NOMO-1 (cell line): ENCODE results near the gene OXT.

Source experiments
- DNase-seq, 2 experiments: peaks; one replicate each; lab custom pipeline; 2025; ENCODE audit not compliant: unreplicated experiment in 2 of 2; lab: John Stamatoyannopoulos, UW

Gene OXT

GRCh38 chr20:3082955-3083952 lies 11.8 kb downstream of the OXT start:
- DNase-seq: no peak

DNA sequence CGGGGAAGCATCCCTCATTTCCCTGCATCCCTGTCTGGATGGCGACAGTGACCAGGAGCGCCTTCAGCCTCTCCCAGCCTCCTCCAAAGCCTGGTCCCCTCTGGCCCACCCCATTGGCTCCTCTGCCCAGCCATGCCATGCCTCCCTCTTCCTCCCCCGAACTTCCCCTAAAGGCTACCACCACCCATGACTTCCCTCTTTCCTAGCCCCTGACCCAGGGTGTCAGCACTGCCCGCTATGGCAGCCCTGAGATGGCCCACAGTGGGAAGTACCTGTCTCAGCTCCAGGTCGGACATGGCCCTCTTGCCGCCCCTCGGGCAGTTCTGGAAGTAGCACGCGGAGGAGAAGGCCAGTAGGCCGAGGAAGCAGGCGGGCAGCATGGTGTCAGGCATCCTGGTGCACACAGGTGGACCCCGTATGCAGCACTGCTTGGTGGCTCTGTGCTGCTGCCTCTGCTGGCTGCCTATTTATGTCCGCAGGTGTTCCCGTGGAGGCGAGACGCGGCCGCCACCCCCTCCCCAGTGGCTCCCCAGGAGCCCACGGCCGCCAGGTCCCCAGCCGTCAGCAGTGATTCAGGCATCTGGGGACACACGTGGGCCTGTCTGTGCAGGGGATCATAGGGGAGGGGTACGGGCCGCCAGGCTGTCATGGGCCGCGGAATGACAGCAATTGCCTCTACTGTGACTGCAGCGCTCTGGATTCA lies 13.0 kb downstream of the OXT start, which contains the start of gene AVP:
TSS of gene AVP (minus strand) at position 442 of the 703 bp plus-strand sequence. CDS start at position 392, 50 bp downstream.
- no peak for DNase-seq

DNA sequence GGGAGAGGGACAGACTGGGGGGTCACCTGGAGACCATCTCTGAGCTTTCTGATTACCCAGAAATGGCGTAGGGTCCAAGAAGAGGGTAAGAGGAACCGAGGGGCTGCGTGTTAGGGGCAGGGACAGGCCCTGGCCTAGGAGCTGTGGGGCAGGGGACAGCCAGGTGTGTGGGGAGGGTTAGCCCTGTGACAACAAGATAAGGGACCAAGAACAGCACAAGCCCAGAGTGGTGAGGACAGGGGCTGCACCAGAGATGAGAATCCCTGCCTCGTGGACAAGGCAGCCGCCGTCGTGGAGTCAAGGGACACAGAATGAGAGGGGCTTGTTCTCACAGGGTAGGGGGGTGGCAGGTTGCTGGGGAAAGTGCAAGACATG lies 13.6 kb downstream of the OXT start:
- no peak for DNase-seq

GRCh38 chr20:3085571-3086072 lies 14.2 kb downstream of the OXT start:
- DNase-seq: no peak

DNA sequence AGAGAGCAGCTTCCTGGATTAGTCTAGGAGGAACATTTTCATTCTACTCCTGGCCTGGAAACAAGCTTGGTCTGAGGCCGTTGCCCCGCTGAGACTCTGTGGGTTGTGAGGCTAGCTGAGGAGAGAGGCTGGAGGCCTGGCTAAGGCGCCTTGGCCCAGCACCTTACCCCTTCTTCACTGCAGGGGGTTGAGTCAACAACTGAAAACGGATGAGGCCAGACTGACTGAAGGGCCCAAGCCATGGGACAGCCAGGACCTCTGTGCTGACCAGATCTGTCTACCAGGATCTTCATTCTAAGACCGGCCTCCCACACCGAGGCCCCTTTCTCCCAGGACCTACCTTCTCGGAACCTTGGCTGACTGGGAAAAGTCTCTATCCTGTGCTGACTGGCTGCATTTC lies 16.6 kb downstream of the OXT start:
- DNase-seq: no peak

DNA sequence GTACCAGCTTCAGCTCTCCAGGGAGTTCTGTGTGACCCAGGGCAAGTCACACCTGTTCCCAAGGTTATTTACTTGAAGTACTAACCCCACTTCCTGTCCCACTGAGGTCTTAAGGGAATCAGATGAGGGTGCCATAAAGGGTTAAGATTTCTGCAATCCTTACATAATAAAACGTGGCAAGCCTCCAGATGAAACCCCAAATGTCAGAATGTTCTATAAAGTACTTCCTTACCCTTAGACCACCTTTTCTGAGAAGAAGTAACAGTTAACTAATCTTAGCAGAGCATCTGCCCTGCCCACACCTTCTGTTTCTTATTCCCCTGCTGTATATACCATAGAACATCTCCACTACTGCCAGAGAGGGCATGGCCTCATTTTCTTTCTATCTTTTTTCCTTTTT lies 19.1 kb downstream of the OXT start:
- DNase-seq: no peak

DNA sequence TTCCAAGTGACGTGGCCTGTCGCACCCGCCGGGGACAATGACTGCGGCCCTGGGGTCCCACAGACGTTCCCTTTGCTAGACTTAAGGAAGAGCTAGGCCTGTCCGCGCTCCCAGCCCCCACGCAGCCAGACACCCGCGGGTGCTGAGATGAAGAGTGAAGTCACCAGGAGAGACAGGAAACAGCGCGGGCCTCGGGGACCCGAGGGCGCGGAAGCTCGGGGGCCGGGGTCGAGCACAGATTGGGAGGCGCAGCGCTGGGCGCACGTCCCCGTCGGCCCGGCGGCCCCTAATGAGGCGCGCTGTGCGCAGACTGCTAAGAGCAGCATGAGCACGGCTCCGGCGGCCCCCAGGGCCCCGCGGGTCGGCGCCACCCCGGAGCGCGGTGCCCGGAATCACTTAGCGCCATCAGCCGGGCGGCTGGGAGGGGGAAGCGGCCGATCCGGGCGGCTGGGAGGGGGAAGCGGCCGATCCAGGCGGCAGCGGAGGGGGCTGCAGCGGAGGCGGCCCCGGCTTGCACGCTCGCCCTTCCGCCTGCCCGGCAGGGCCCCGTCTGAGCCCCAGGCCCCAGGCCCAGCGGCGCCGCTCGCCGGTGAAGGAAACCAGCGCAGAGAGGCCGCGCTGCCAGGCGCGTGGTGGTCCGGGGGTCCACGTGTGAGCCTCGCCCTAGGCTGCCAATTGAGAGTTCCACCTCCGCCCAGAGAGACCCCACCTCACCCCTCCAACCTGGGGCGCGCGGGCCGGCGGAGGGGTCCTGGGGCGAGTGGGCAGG lies 21.4 kb downstream of the OXT start:
- DNase-seq: peak in 1 of 2 experiments; percentile 11

DNA sequence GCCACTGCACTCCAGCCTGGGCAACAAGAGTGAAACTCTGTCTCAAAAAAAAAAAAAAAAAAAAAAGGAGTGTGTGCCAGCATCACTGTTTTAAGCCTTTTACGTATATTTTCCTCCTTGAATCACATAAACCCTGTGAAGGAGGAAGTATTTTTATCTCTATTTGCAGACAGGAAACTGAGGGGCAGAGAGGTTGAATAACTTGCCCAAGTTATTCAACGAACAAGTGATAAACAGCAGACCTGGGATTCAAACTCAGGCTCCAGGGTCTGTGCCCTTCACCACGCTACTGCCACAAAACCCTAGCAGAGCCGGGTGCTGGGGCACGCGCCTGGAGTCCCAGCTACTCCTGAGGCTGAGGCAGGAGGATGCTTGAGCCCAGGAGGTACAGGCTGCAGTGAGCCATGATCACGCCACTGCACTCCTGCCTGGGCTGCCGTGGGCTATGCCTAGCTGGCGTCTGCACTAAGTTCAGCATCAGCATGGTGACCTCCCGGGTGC lies 22.5 kb downstream of the OXT start:
- DNase-seq: peak; percentile 32 to 69

DNA sequence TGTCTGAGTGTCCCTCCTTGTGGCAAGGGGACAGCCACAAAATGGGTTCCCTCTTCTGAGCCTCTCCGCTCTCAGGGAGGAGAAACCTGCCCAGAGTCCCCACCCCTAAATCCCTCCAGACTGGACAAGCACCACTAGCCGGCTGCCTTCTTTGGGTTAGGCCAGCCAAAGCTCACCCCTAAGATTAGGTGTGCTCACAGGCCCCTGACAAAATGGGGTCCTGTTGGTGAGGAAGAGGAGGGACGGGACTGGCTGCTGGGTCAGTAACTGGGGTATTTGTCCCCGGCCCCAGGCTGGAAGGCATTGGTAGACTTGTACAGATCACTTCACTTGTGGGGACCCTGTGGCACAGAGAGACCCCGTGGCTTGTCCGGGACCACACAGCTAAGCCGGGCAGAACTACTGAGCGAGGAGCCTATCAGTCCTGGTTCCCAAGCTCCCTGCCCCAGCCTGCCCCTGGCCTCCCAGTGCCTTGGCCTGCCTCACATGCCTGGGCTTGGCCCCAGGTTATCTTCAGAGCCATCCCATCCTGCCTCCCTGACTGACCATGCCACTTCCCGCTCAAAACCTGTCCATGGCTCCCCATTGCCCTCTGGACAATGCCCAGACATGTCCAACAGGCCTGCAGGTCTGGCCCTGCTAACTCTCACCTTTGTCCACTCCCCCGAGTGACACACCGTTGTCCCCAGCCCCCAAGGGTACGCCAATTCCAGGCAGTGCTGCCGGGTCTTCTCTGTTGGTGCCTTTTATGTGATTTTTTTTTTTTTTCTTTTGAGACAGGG lies 23.6 kb downstream of the OXT start:
- DNase-seq: no peak

DNA sequence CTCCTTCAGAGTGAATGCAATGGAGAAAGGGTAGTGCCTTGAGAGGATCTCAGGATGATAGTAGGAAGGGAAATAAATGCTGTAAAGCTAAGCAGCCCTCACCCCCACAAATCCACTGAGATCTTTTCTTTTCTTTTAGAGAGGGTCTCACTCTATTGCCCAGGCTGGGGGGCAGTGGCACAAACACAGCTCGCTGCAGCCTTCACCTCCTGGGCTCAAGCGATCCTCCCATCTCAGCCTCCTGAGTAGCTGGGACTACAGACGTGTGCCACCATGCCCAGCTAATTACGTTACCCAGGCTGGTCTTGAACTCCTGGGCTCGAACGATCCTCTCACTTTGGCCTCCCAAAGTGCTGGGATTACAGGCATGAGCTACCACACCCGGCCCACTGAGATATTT lies 29.1 kb downstream of the OXT start:
- no peak for DNase-seq

DNA sequence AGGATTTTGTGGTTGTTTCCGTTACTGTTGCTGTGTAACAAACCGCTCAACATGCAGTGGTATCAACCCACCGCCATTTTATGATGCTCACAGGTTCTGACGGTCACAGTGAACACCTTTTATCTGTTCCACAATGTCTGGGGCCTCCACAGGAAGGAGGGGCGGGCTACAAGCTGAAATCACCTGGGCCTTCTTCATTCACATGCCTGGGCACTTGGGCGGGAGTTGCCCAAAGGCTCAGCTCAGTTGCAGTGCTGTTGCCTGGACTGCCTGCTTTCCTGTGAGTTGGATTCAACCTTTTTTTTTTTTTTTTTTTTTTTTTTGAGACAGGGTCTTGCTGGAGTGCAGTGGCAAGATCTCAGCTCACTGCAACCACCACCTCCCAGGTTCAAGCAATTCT lies 29.8 kb downstream of the OXT start:
- DNase-seq: no peak

GRCh38 chr20:3101737-3102574 lies 30.5 kb downstream of the OXT start:
- no peak for DNase-seq

GRCh38 chr20:3102575-3103368 lies 31.4 kb downstream of the OXT start:
- no peak for DNase-seq

DNA sequence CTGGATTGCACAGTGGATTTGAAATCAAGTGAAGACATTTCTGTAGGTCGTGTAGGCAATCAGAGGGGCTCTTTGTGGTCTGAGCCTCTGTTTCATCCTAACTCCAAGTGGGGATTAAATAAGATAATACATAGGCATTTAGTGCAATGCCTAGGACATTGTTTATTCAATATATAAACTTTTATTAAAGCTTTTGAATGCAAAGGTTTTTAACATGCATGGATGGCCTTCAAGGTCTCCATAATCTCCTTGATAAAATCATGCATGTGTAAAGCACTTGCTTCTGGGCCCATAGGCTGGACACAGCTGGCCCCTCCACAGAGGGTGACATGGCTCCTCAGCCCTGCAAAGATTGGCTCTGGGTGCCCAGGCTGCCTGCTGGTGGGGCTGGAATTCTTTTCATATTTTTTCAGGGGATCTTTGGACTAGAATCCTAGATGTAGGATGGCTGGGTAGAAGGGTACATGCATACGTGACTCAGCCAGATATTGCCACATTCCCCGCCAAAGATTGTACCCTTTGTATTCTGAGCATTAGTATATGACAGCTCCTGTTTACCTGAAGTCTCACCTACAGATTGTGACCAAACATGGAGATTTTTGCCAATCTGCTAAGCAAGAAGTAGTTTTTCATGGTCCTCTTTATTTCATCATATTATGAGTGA lies 32.1 kb downstream of the OXT start:
- DNase-seq: no peak

DNA sequence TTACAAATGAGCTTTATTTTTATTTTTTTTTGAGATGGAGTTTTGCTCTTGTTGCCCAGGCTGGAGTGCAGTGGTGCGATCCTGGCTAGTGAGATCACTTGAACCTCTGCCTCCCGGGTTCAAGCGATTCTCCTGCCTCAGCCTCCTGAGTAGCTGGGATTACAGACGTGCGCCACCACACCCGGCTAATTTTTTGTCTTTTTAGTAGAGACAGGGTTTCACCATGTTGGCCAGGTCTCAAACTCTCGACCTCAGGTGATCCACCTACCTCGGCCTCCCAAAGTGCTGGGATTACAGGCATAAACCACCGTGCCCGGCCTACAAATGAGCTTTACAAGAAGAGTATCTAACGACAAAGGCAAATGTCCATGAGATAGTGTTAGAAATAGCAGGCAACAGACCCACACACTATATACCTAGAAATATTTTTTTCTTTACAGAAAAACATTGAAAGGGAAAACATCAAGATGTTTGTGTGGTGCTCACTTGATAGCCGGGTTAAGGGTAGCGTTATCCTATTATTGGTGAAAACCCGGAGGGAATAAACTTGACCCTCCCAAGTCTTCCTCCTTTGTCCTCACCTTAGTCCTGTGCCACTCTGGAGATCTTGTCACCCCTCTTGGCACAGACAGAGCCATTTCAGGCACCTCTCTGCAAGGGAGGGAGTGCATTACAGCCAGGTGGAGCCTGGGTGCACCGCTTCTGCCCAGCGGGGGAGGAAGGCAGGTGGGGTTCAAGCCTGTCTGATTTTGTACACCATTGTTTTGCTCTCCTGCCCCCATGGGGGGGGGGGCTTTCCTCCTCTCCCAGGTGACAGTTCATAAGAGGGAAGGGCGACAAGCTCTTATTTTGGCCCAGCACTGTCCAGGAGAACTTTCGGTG lies 34.1 kb downstream of the OXT start:
- DNase-seq: no peak

GRCh38 chr20:3106185-3106584 lies 34.8 kb downstream of the OXT start:
- DNase-seq: no peak
